Urinary bladder (tissue), 4 donors: ENCODE results near the gene PPFIBP1. TPM values are rescaled to one million over a fixed set of nuclear protein-coding genes. Genes with fewer than 3 reads are reported as not detected.
"Not testable (repeated sequence)": the region's sequence is repeated elsewhere in the genome, so short reads cannot be mapped to it uniquely, and the experiment has no call there.

ENCODE experiments used
- DNase-seq: peaks from one replicate; pipeline ENCODE4 v3.0.0-alpha.2; 2015; ENCODE audit errors: extremely low spot score
- H3K27ac ChIP-seq: one replicate; pipeline ENCODE4 v1.5.1; 2013; ENCODE audit warnings: low read depth, mild to moderate bottlenecking, moderate library complexity
- H3K36me3 ChIP-seq: one replicate; pipeline ENCODE4 v1.6.1; 2013; ENCODE audit warnings: mild to moderate bottlenecking, moderate library complexity; ENCODE audit not compliant: insufficient read depth
- H3K4me1 ChIP-seq: one replicate; pipeline ENCODE4 v1.6.1; 2013; ENCODE audit warnings: mild to moderate bottlenecking, moderate library complexity; ENCODE audit not compliant: insufficient read depth
- H3K4me3 ChIP-seq: one replicate; pipeline ENCODE4 v1.5.1; 2013; ENCODE audit warnings: low read depth, low read length
- WGBS: extraction: QIAGEN DNeasy Blood & Tissue Kit; methylation state at CpG from one replicate; pipeline ENCODE4 v1.1.7; 2013; 5-methylcytosine and 5-hydroxymethylcytosine counted together
- polyA plus RNA-seq: library from polyadenylated mRNA; stranded (reverse); fragments of 200-250 nt; gene quantifications from one replicate; pipeline ENCODE4 v1.2.3, GENCODE V29; 2013
- total RNA-seq: library from RNA; depleted of rRNA; stranded (reverse); fragments of >200 nt; gene quantifications from one replicate; pipeline ENCODE4 v1.2.3, GENCODE V29; 2014
- donor health status: healthy with polysubstance abuse.
- donor health status: healthy.

The PPFIBP1 gene
- total and polyA plus RNA-seq, 2 donors, result 38.4 to 119 TPM

DNA sequence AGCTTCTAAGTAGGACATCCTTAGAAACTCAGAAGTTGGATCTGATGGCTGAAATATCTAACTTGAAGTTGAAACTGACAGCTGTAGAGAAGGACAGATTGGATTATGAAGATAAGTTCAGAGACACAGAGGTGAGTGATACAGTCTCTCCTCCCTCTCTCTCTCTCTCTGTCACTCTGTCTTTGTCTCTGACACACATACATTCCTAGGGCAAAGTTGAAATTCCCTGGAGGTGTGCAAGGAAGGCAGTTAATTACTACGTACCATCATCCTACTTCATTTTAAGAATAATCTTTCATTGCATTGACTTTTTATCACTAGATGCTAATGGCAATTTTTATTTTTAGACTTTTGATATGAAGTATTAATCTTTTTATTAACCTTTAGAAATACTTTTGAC is 126.0 kb downstream of the PPFIBP1 start:
- H3K4me3 ChIP-seq, result no peak overlapping the region
- DNase-seq, result no peak
- H3K36me3 ChIP-seq, result peaks cover 4% of the 10 kb centered on the region
- no peak overlapping the region for H3K27ac ChIP-seq
- WGBS, result 91% methylated on average over 1 of the region's 1 CpG
- peaks cover 1% of the 10 kb centered on the region for H3K4me1 ChIP-seq

GRCh38 chr12:27651201-27651600 is 127.2 kb downstream of the PPFIBP1 start:
- H3K36me3 ChIP-seq, result peaks cover 2% of the 10 kb centered on the region
- H3K27ac ChIP-seq, result no peak overlapping the region
- 95% methylated on average over 1 of the region's 1 CpG for WGBS
- no peak overlapping the region for H3K4me3 ChIP-seq
- no peak for DNase-seq
- H3K4me1 ChIP-seq, result no peaks in the 10 kb centered on the region

DNA sequence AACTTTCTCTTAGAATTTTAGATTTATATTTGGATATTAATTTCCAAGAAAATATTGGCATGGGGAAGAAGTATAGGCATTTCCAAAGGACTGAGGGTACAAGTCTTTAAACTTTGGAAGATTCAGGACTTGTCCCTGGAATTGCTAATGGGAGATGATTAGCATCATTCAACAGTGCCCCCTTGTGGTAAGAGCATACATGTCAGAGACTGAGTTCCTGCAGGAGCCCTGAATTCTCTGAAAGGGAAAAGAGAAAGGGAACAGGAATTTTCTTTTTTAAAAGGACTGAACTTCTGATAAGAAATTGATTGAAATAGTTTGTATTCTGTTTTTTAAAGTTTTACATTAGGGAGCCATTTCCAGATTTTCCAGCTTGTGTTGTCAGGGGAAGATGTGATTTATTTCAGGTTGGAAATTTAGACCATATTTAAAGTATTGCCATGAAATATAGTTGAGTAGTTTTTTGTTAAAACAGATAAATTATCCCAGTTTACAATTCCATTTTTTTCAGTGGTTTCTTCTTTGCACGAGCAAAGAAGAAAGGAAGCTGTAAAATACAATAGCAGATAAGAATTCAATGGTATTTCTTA is 128.3 kb downstream of the PPFIBP1 start:
- Histone ChIP-seq H3K36me3 (peaks cover 2% of the 10 kb centered on the region), H3K27ac (no peak overlapping the region), H3K4me1 (no peaks in the 10 kb centered on the region), H3K4me3 (no peak overlapping the region)
- no peak for DNase-seq
- 36% methylated on average over 1 of the region's 1 CpG for WGBS

- H3K36me3 ChIP-seq, result peaks cover 3% of the 10 kb centered on the region
- H3K4me3 ChIP-seq, result no peak overlapping the region
- DNase-seq, result no peak
- no peak overlapping the region for H3K27ac ChIP-seq
- H3K4me1 ChIP-seq, result no peaks in the 10 kb centered on the region
These were observed 129.7 kb downstream of the PPFIBP1 start for GRCh38 chr12:27653661-27654060.

GRCh38 chr12:27655476-27655875 is 131.5 kb downstream of the PPFIBP1 start:
- H3K4me1 ChIP-seq, H3K36me3 ChIP-seq, H3K27ac ChIP-seq, H3K4me3 ChIP-seq, DNase-seq: not testable (repeated sequence)
- WGBS, result 79% methylated on average over 3 of the region's 3 CpGs

- H3K4me3 ChIP-seq, result no peak overlapping the region
- H3K36me3 ChIP-seq, result peaks cover 2% of the 10 kb centered on the region
- no peak overlapping the region for H3K27ac ChIP-seq
- no peak for DNase-seq
- H3K4me1 ChIP-seq, result no peaks in the 10 kb centered on the region
- WGBS, result 94% methylated on average over 4 of the region's 4 CpGs
These were observed 133.3 kb downstream of the PPFIBP1 start for GRCh38 chr12:27657296-27657695.

DNA sequence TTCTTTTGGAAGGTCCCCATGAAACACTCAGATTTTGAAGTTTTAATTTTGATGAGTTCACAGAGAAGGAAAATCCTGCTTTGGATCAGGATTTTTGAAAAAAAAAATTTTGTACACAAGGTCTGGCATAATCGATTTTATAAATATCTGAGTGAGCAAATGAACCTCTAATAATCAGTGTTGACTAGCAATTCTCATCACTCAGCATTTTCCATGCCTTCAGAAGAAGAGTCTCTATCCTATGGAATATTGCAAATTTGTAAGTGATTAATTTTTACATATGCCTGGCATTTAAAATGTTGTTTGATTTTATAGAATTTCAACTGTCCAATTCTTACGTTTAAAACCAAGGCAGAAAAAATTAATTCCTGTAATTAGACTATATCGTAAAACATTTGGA is 141.7 kb downstream of the PPFIBP1 start:
- no peak overlapping the region for H3K27ac ChIP-seq
- no peaks in the 10 kb centered on the region for H3K4me1 ChIP-seq
- no peak for DNase-seq
- whole genome bisulfite sequencing, result 72% methylated on average over 3 of the region's 3 CpGs
- no peak overlapping the region for H3K4me3 ChIP-seq
- peaks cover 2% of the 10 kb centered on the region for H3K36me3 ChIP-seq

GRCh38 chr12:27666510-27666909 is 142.5 kb downstream of the PPFIBP1 start:
- no peak for DNase-seq
- WGBS, result 61% methylated on average over 3 of the region's 3 CpGs
- no peaks in the 10 kb centered on the region for H3K4me1 ChIP-seq
- H3K27ac ChIP-seq, result no peak overlapping the region
- peaks cover 2% of the 10 kb centered on the region for H3K36me3 ChIP-seq
- H3K4me3 ChIP-seq, result no peak overlapping the region

GRCh38 chr12:27667540-27667939 is 143.5 kb downstream of the PPFIBP1 start:
- H3K4me3 ChIP-seq, result no peak overlapping the region
- H3K4me1 ChIP-seq, result no peaks in the 10 kb centered on the region
- WGBS, result 92% methylated on average over 6 of the region's 6 CpGs
- peaks cover 2% of the 10 kb centered on the region for H3K36me3 ChIP-seq
- no peak overlapping the region for H3K27ac ChIP-seq
- DNase-seq, result no peak

- Histone ChIP-seq H3K27ac (no peak overlapping the region), H3K4me3 (no peak overlapping the region), H3K4me1 (no peaks in the 10 kb centered on the region), H3K36me3 (peaks cover 2% of the 10 kb centered on the region)
- DNase-seq, result no peak
- 83% methylated on average over 4 of the region's 4 CpGs for WGBS
These were observed 148.0 kb downstream of the PPFIBP1 start for GRCh38 chr12:27672051-27672450.

DNA sequence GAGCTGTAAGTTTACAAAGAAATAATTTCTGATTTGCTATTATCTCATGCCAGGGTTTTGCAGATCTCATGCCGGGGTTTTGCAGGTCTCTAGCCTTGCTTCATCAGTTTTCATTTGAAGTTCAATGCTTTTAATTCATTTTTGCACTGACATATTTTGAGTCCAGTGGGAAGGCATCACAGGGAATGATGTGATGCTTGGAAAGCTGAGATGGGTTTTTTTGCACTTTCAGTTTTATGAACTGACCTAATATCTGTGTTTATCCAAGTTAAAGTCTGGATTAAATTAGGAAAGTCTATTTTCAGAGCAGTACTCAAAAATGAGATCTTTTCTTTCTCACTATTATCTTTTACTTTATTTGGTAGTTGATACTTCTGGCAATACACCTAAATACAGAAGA is 148.6 kb downstream of the PPFIBP1 start:
- 75% methylated on average over 1 of the region's 1 CpG for whole genome bisulfite sequencing
- no peaks in the 10 kb centered on the region for H3K4me1 ChIP-seq
- H3K36me3 ChIP-seq, result peaks cover 2% of the 10 kb centered on the region
- H3K4me3 ChIP-seq, result no peak overlapping the region
- H3K27ac ChIP-seq, result no peak overlapping the region
- DNase-seq, result no peak

- H3K36me3 ChIP-seq, result no peaks in the 10 kb centered on the region
- WGBS, result 44% methylated on average over 3 of the region's 3 CpGs
- H3K4me1 ChIP-seq, result no peaks in the 10 kb centered on the region
- H3K27ac ChIP-seq, result no peak overlapping the region
- DNase-seq, result no peak
- no peak overlapping the region for H3K4me3 ChIP-seq
These were observed 149.2 kb downstream of the PPFIBP1 start for GRCh38 chr12:27673101-27673718.

GRCh38 chr12:27674989-27675388 is 151.0 kb downstream of the PPFIBP1 start:
- peaks cover 6% of the 10 kb centered on the region for H3K36me3 ChIP-seq
- no peak overlapping the region for H3K27ac ChIP-seq
- no peak for DNase-seq
- no peak overlapping the region for H3K4me3 ChIP-seq
- no peaks in the 10 kb centered on the region for H3K4me1 ChIP-seq
- WGBS, result 71% methylated on average over 2 of the region's 2 CpGs

GRCh38 chr12:27680619-27681018 is 156.6 kb downstream of the PPFIBP1 start:
- Histone ChIP-seq H3K4me3 (no peak overlapping the region), H3K36me3 (peaks cover 13% of the 10 kb centered on the region), H3K27ac (no peak overlapping the region), H3K4me1 (no peaks in the 10 kb centered on the region)
- no peak for DNase-seq

DNA sequence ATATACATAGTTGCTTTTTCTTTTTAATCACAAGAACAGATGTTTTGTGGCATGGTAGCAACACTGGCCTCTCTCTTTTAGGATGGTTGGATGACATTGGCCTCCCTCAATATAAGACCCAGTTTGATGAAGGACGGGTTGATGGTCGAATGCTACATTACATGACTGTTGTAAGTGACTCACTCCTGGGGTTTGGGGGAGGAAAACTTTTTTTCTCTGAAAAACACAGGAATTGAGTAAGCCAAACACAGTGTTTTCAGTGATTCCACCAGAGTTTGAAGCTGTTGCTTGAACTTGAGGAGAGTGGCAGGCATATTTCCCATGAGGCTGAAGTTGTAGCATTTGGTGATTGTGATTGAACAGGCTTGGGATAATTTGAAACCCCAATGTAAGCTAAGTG is 158.5 kb downstream of the PPFIBP1 start:
- H3K4me1 ChIP-seq, result no peaks in the 10 kb centered on the region
- no peak overlapping the region for H3K4me3 ChIP-seq
- no peak for DNase-seq
- H3K36me3 ChIP-seq, result peaks cover 18% of the 10 kb centered on the region
- H3K27ac ChIP-seq, result no peak overlapping the region
- WGBS, result 96% methylated on average over 2 of the region's 2 CpGs
